ENCODE data around the gene AMER3. TPM values are rescaled to one million over a fixed set of nuclear protein-coding genes. Genes with fewer than 3 reads are reported as not detected.

Gene AMER3
- total RNA-seq, 1 experiment from 2014 or later = not detected

- ChIA-PET CTCF (no interaction called here), POLR2A (no interaction called here)
- no peak overlapping the region for H3K4me3 ChIP-seq (ENCODE audit: low read depth in 2 of 2, low read length in 2 of 2)
- H3K27me3 ChIP-seq (ENCODE audit: control insufficient read depth, insufficient read depth, low read length) = 0 out of 2 replicates have a peak, but pooled peaks cover 2% of the 10 kb centered on the region
- ATAC-seq (no peak), DNase-seq (ENCODE audit: low read depth, low spot score) (no peak)
- intact Hi-C loops (cut with micrococcal nuclease; ENCODE audit: unreplicated experiment) = no loop called here
- H3K36me3 ChIP-seq (ENCODE audit: control insufficient read depth, insufficient read depth, low read length) = no peaks in the 10 kb centered on the region
- H3K9me3 ChIP-seq (ENCODE audit: control insufficient read depth, insufficient read depth, low read depth, low read length) = no peaks in the 10 kb centered on the region
- no peak overlapping the region for H3K27ac ChIP-seq (ENCODE audit: low read length)
- in situ Hi-C loops (cut with HindIII; ENCODE audit: low pct_unique_long_range_greater_than_20kb, low sequenced_read_pairs) = no loop called here
- TF ChIP-seq REST (IDR thresholded peaks at IDR 0.05; ENCODE audit: insufficient read depth in 1 of 2, low read depth in 2 of 2, low read length in 1 of 2) (no peak), POLR2AphosphoS5 (IDR thresholded peaks at IDR 0.05; ENCODE audit: low read depth, low read length) (no peak), TCF7L2 (IDR thresholded peaks at IDR 0.05; ENCODE audit: low read depth, low read length) (no peak), CTCF (IDR thresholded peaks at IDR 0.05) (no peak), SIN3A (IDR thresholded peaks at IDR 0.05; ENCODE audit: borderline replicate concordance, insufficient read depth, low read depth, low read length) (no peak)
- no TSS peak for BruUV-seq (replicated peaks)
- no peaks in the 10 kb centered on the region for H3K4me1 ChIP-seq (ENCODE audit: control insufficient read depth, insufficient read depth, low read length)
Observed at GRCh38 chr2:130814931-130815680, 59.8 kb downstream of the AMER3 start.

Other genes with a start within 250 kb of the AMER3 start
- 0.92 TPM for gene POTEI, start 246.2 kb upstream of the AMER3 start, total RNA-seq (2021; ENCODE audit: unreplicated experiment)
- not detected for gene CFC1B, start 234.3 kb upstream of the AMER3 start, total RNA-seq (2021; ENCODE audit: unreplicated experiment)
- not detected for gene CFC1, start 156.0 kb upstream of the AMER3 start, total RNA-seq (2021; ENCODE audit: unreplicated experiment)
- not detected for gene POTEJ, start 144.1 kb upstream of the AMER3 start, total RNA-seq (2021; ENCODE audit: unreplicated experiment)
- gene GPR148, start 26.5 kb upstream of the AMER3 start, total RNA-seq (2021; ENCODE audit: unreplicated experiment) = not detected
- gene ARHGEF4, start 81.4 kb downstream of the AMER3 start, total RNA-seq (2021; ENCODE audit: unreplicated experiment) = 0.80 TPM

Measured in Panc1 (cell line).